ENCODE data around the gene TTC12.

GRCh38 chr11:113393501-113393985 is 79.2 kb downstream of the TTC12 start:
- TF ChIP-seq ZC3H4 (CRISPR knock-in tag; IDR thresholded peaks at IDR 0.05; ENCODE audit: borderline replicate concordance) (no peak), ZC3H13 (CRISPR knock-in tag; IDR thresholded peaks at IDR 0.05) (no peak), TFDP2 (CRISPR knock-in tag; IDR thresholded peaks at IDR 0.05) (no peak), ARNT (IDR thresholded peaks at IDR 0.05) (no peak), ZBTB33 (CRISPR knock-in tag; IDR thresholded peaks at IDR 0.05) (no peak), ZNF234 (CRISPR knock-in tag; conservative IDR thresholded peaks at IDR 0.05) (no peak), FOSL1 (CRISPR knock-in tag; IDR thresholded peaks at IDR 0.05; ENCODE audit: borderline replicate concordance) (no peak)

All from HepG2 (cell line).